ENCODE measurements around the gene DBNL.
"Not testable (repeated sequence)": the region's sequence is repeated elsewhere in the genome, so short reads cannot be mapped to it uniquely, and the experiment has no call there.

The DBNL gene

DNA sequence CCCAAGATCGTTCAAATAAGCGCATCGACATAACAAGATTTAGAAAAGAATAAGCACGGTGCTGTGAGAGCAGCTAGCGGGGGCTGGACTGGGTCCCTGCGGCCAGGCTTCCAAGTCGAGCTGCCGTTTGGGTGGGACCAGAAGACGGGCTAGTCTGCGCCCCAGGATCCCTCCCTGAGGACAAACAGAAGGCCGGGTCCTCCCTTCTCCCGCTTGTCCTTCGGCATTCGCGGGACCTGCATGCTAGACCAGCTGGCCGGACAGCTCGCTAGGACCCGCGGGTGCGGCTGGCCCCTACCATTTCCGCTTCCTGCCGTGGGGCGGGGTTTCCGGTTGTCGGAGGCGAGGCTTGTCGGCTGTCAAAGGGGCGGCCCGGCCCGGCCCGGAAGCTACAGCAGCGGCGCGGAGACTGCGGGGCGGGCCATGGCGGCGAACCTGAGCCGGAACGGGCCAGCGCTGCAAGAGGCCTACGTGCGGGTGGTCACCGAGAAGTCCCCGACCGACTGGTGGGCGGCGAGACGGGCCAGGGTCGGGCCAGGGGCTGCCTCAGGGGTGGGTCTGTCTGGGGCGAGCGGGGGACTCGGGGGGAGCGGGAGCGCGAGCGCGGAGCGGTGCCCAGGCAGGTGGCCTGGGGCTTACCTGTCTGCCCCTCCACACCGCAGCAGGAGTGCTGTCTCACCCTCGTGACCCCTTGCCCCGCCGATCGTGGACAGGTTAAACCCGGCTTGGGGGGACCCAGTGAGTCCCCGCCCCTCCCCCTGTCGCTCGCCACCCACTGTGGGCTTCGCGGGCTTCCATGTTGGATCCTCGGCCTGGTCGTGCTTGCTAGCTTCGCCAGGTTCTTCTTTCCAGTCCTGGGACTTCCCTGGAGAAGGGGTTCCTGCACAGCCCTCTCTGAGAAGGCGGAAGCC lies at the start of gene DBNL:
DBNL (plus strand) TSS at position 388 of the 911 bp plus-strand sequence; CDS start at position 424, 36 bp downstream.
- peak; percentile 77 to 87 for DNase-seq (ENCODE audit: low read depth in 2 of 2)

DNA sequence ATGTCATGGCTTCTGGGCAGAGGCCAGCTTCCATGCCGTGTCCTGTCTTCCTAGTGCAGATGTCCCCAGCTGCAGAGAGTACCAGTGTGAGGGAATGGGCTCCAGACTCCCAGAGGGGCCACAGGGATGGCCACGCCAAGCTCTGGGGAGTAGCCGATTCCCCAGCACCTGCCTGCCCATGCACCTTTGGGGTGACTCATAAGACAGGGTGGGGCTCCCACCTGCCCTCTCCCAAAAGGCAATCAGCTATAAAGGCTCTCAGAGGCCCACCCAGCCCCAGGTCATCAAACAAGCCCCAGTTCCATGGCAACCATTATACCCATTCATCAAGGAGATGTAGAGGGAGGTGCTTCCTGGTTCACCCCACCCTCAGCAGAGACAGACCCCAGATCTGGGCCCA lies 47.0 kb upstream of the DBNL start, which contains the start of gene SPDYE1:
SPDYE1 (plus strand) TSS at position 366 of the 400 bp plus-strand sequence. CDS start 2,053 bp downstream, outside the sequence.
- not testable (repeated sequence) for DNase-seq (ENCODE audit: low read depth in 2 of 2)

DNA sequence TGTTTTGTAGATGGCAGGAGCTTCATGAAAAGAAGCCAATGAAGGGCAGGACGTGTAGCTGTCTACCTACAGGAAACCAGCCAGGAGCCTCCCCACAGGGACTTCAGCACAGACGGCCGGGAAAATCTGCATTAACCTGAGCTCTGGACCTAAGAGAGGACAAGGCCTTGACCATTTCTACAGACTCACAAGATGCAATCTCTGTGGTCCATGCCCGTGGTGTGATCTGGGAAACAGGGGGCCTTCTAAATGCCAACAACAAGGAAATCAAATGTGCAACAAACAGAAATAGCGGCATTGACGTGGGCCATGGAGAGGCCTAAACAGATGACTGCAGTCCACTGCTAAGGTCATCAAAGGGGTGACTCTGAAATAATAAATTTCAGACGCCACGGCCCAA lies 32.4 kb upstream of the DBNL start:
- DNase-seq (ENCODE audit: low read depth in 2 of 2), result not testable (repeated sequence)

DNA sequence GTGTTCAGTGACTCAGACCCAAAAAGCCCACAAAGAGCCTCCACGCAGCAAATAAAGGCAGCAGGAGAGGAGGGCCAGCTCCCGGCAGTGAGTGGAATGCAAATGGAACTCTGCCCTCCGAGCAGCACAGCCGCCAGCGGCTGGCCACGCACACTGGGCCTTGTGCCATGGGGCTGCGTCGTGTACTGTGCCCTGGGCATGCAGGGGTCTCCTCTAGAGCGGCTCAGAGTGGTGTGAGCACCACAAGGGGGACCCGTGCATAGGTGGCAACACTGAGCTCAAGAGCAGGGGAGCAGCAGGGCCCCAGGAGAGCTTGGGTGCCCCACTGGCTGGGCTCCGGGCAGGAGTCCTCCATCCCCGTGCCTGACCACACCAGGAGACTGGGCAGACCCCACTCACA lies 29.4 kb upstream of the DBNL start:
- DNase-seq (ENCODE audit: low read depth in 2 of 2), result not testable (repeated sequence)

DNA sequence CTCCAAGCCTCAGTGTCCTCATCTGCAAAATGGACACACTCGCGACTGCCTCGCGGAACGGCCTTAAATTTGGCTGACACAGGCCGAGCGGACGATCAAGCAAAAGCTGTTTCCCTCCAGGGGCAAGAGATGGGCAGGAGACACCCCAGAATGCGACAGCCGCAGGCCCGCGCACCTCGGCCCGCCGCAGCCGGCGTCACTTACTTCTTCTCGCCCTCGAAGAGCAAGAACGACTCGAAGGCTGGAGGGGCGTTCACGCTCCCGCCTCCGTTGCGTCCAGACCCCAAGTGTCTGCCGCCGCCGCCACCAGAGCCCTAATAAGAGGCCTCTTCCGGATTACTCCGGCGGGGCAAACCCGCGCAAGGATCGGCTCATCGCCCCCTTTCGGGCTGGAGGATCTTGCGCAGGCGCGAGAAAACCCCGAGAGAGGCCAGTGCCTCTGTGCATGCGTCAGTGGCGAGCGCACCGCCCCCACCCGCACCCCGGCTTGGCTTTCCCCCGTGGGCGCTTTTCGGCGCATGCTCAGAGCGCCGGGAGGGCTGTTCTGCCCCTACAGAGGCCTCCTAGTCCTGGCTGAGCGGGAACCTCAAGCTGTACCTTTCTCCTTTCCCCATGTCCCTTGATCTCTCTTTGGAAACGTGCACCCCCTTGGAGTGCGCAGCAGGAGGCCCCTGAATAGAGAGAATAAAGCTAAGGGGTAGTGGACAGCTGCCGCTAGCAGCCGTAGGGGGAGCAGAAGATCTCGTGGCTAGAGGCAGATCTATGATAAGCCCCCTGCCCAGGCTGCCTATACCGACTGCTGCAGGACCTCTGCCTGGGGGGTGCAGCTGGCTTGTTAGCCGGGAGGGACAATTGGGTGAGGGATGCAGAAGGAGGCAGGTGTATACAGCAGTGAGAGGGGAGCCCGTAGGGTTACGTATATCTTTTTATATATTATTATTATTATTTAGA lies 25.4 kb upstream of the DBNL start:
- peak; percentile 98 to 99 for DNase-seq (ENCODE audit: low read depth in 2 of 2)

DNA sequence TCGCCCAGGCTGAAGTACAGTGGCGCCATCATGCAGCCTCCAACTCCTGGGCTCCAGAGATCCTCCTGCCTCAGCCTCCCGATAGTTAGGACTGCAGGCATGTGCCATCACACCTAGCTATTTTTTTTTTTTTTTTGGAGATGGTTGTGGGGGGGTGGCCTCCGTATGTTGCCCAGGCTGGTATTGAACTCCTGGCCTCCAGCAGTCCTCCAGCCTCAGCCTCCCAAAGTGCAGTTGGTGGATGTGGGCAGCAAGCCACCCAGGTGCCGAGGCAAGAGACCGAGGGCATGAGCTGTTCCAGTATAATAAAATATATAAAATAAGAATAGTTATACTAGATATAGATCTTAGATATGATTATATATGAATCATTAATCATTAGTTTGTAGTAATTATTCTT lies 24.7 kb upstream of the DBNL start:
- DNase-seq (ENCODE audit: low read depth in 2 of 2), result not testable (repeated sequence)

DNA sequence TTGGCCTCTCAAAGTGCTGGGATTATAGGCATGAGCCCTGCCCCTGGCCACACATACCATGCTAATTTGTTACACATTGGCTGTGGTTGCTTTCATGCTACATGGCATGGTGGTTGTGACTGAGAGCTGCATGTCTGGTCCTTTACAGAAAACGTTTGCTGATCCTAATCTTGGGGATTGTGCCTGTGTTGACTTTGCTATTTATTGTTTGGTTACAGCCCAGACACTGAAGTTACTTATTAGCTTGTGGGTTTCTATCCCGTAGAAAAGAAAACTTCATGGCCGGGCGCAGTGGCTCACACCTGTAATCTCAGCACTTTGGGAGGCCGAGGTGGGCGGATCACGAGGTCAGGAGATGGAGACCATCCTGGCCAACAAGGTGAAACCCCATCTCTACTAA lies 22.4 kb upstream of the DBNL start:
- DNase-seq (ENCODE audit: low read depth in 2 of 2), result not testable (repeated sequence)

DNA sequence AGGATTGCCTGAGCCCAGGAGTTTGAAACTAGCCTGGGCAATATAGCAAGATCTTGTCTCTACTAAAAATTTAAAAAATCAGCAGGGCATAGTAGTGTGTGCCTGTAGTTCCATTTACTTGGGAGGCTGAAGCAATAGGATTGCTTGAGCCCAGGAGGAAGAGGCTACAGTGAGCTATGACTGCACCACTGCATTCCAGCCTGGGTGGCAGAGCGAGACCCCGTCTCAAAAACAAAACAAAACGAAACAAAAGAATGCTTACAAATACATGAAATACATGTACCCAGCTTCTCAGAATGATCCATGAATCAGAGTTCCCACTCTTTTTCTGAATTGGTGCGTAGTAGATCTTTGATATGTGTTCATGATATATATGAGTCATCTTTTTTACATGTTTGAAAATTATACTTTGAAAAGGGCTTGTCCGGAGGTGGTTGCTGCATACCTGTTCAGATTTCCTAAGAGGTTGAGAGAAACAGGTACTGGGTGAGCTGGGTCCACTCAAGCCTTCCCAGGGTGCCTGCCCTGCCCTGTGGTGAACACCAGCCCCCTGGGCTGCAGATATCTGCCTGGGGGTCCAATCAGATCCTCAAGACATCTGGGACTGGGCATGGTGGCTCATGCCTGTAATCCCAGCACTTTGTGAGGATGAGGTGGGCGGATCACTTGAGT lies 21.6 kb upstream of the DBNL start:
- DNase-seq (ENCODE audit: low read depth in 2 of 2), result not testable (repeated sequence)

DNA sequence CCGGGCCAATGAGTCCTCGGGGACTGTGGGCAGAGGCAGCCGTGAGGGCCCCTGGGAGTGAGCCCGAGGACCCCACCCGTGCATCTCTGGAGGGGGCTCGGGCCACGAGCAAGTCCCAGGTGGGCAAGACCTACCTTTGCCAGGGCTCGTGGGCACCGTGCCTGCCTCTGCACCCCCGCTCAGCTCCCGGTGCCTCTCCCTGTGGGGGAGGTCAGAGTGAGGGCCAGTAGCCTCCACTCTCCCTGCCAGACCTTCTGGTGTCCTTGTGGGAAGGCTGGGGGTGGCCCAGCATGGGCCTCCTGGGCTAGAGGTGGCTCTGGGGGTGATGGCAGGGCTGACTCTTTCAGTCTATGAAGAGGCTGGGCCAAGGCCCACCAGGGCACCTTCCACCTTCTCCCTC lies 15.1 kb upstream of the DBNL start:
- DNase-seq (ENCODE audit: low read depth in 2 of 2), result not testable (repeated sequence)

DNA sequence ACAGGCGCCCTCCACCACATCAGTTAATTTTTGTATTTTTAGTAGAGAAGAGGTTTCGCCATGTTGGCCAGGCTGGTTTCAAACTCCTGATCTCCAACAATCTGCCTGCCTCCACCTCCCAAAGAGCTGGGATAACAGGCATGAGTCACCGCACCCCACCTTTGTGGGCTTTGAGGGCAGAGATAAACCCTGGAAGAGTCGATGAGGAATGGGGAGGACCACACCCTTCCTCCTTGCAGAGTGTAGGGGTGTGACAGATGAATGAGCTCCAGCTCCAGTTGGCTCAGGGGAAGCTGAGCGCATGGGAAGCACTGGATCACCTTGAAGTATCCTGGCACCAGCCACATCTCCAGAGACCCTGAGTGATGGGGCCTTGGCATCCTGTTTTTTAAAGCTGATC lies 14.5 kb upstream of the DBNL start:
- DNase-seq (ENCODE audit: low read depth in 2 of 2), result not testable (repeated sequence)

DNA sequence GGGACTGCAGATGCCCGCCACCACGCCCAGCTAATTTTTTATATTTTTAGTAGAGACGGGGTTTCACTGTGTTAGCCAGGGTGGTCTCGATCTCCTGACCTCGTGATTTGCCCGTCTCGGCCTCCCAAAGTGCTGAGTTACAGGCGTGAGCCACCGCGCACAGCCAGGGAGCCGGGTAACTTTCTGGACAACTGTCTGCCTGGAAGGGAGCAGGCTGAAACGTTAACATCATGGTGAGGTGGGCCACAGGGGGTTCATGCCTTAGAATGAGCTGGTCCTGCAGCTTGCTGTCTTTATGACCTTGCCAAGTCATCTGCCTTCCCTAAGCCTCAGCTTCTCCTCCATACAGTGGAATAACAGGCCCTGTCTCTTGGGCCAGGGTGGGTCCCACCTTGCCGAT lies 13.2 kb upstream of the DBNL start:
- not testable (repeated sequence) for DNase-seq (ENCODE audit: low read depth in 2 of 2)

DNA sequence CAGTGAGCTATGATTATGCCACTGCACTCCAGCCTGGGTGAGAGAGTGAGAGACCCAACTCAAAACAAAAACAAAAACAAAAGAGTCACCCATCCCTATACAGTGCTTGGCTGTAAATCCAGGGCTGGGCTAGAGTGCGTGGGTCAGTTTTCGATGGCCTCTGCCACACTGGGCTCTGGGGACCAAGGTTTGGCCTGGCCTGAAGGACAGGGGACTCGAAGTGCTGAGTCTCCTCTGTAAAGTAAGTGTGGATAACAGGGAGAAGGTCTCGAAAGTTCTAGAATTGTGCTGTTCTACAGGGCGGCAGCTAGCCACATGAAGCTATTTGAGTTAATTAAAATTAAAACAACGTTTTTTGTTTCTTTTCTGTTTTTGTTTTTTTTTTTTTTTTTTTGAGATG lies 12.5 kb upstream of the DBNL start:
- DNase-seq (ENCODE audit: low read depth in 2 of 2), result not testable (repeated sequence)

DNA sequence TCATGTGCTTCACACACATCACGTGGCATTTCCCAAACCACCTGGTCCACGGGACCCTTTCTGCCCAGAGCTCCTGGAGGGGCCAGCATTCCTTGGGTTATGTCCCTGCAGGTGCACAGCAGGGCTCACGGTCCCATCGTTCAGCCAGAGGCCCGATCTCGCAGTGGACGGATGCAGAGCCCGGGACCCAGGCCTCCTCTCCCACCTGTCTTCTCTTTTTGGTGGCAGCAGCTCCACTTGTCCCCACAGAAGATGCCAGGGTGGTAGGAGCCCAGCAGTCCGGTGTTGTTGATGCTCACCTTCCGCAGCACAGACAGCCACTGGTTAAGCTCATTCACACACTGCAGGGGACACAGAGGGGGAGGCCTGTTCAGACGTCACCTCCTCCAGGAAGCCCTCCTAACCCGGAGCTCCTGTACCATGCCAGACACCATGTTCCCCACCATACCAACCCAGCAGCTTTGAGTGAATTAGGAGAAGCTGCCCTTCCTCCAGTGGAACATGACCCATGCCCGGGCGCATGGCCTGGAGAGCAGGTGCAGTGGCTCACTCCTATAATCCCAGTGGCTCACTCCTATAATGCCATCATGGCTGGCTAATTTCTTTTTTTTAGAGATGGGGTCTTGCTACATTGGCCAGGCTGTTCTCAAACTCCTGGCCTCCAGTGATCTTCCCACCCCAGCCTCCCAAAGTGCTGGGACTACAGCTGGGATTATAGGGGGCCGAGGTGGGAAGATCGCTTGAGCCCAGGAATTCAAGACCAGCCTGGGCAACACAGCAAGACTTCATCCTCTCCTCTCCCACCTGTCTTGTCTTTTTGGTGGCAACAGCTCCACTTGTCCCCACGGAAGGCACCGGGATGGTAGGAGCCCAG lies 10.3 kb upstream of the DBNL start:
- DNase-seq (ENCODE audit: low read depth in 2 of 2), result not testable (repeated sequence)

DNA sequence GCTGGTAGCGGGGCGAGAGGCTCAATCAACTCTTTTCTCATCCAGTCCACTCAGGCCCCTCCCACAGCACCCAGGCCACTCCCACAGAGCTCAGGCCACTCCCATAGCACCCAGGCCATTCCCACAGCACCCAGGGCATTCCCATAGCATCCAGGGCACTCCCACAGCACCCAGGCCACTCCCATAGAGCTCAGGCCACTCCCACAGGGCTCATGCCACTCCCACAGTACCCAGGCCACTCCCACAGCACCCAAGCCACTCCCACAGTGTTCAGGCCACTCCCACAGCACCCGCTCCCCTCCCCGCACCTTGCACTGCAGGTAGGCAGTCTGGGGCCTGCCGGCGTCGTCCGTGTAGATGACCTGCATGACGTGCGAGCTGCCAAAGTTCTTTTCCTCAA lies 8.1 kb upstream of the DBNL start:
- DNase-seq (ENCODE audit: low read depth in 2 of 2), result not testable (repeated sequence)

DNA sequence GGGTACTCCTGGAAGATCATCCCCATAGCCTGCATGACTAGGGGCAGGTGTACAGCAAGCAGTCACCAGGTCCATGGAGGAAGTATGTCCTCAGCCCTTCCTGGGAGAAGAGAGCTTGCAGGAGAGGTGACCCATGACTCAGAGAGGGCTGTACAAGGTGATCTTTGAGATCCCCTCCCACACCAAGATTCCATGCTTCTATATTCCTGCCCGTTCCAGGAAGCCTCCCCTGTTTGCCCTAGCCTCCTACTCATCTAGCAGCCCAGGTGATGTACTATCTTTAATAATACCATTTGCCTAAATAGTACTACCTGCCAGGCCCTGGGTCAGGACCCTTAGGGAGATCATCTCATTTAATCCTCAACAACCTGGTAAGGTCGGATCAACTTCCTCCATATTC lies 6.6 kb upstream of the DBNL start:
- not testable (repeated sequence) for DNase-seq (ENCODE audit: low read depth in 2 of 2)

DNA sequence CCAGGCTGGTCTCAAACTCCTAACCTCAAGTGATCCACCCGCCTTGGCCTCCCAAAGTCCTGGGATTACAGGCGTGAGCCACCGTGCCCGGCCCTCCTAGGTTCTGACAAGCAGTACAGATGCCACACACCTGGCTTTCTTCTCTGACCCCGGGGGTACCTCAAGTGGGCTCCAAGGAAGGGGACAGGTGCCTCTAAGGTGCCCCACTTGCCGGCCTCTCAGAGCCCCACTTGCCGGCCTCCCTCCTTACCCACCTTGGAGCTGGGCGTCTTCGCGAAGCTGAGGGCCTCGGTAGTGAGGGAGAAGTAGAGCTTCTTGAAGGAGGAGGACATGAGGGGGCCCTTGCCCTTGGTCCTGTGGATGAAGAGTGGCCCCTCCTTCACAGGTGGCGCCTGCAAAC lies 5.9 kb upstream of the DBNL start:
- DNase-seq (ENCODE audit: low read depth in 2 of 2), result not testable (repeated sequence)

DNA sequence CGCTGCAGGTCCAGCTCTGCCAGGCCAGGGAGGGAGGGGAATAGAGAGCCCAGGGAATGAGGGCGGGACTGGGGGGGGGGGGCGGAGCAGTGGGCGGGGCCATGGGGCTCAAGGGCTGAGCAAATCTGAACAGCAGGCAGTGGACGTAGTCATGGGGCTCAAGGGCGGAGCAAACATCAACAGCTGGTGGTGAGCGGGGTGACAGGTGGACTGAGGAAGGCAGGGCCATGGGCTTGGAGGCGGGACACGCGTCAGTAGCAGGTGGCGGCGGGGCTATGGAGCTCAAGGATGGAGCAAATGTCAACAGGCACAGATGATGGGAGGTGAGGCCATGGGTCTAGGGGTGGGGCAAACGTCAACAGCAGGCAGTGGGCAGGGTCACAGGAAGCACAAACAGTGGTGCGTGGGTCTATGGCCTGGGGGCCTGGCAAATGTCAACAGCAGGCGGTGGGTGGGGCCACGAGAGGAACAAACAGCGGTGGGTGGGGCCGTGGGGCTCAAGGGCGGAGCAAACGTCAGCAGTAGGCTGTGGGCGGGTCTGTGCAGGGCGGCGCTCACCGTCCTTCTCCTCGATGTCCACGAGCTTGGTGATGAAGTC lies 5.4 kb upstream of the DBNL start:
- DNase-seq (ENCODE audit: low read depth in 2 of 2), result peak; percentile 57 to 78

DNA sequence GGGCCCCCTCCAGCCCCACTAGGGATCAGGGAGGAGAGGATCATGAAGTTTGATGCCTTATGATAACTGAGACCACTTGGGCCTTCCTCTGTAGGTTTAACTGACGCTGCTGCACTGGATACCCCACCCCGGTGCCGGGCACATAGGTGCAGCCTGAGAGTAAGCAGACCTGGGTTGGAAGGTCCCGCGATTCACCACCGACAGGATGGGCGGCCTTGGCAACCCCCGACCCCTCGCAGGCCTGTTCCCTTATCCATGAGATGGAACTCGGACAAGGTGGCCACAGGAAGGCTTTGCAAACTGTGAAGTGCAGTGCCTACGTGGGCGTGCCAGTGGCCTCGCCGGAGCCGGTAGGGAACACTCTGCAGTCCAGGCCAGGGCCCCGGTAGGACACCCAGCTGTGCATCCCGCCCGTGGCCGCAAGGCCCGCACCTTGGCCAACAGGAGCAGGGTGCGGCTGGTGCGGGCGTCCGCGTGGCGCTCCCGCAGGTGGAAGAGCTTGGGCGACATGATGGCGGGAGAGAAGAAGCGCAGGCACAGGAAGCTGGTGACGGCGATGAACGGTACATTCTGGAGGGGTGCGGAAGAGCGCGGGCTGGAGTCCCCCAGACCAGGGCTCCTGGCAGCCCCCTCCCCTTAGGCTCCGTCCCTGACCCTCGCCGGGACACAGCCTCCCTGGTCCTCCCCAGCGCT lies 4.6 kb upstream of the DBNL start:
- DNase-seq (ENCODE audit: low read depth in 2 of 2), result not testable (repeated sequence)

DNA sequence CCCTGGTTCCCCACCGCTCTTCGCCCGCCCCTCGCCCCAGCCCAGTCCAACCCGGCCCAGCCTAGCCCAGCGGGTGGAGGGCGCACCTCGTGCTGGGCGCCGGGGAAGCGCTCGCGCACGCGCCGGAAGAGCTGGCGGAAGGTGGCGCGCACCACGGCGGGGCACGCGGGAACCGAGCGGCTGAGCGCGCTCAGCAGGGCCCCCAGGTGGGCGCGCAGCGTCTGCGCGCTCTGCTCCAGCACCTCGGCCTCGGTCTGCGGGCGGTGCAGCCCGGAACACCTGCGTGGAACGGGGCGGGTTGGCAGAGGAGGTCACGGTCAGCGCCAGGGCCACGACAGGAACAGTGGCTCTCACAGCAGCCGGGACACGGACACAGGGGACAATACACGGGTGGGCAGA lies 4.0 kb upstream of the DBNL start:
- peak; percentile 55 to 57 for DNase-seq (ENCODE audit: low read depth in 2 of 2)

DNA sequence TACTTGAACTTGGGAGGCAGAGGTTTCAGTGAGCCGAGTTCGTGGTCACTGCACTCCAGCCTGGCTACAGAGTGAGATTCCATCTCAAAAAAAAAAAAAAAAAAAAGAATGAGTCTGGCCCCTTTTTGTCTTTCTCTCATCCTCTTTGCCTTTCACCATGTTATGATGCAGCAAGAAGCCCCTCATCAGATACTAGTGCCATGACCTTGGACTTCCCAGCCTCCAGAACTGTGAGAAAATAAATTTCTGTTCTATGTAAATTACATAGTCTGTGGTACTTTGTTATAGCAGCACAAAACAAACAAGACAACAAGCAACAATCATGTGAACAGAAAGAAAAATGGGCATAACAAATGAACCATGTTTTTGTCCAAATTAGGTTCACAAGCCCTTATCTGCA lies 2.3 kb upstream of the DBNL start:
- no peak for DNase-seq (ENCODE audit: low read depth in 2 of 2)

Data from stimulated activated CD4-positive, alpha-beta T cell treated with anti-CD3 and anti-CD28 coated beads, Interleukin-1b, Interleukin-23, amount 100 ng/mL, for 4 hours (primary cell).